HepG2 (cell line): ENCODE data around the gene HIC1. TPM values are rescaled to one million over a fixed set of nuclear protein-coding genes. Genes with fewer than 3 reads are reported as not detected.

Experiments
- FOSL2 ChIP-seq: sonication (generic); formaldehyde crosslinking; IDR thresholded peaks from 2 replicates; pipeline ENCODE4 v1.4.0; 2020; ENCODE audit warnings: missing genetic modification reagents
- HOXA3 ChIP-seq: sonication (generic); formaldehyde crosslinking; IDR thresholded peaks from 2 replicates; pipeline ENCODE4 v1.5.0; 2020; ENCODE audit warnings: missing genetic modification reagents
- JARID2 ChIP-seq: sonication (generic); formaldehyde crosslinking; IDR thresholded peaks from 2 replicates; pipeline ENCODE4 v1.8.1; 2023; ENCODE audit warnings: missing genetic modification reagents, inconsistent platforms; ENCODE audit not compliant: insufficient replicate concordance
- KDM5B ChIP-seq: sonication (generic); formaldehyde crosslinking; IDR thresholded peaks from 2 replicates; pipeline ENCODE4 v1.4.0; 2020; ENCODE audit warnings: missing genetic modification reagents, mild to moderate bottlenecking, borderline replicate concordance
- SMC3 ChIP-seq: IDR thresholded peaks from 2 replicates; pipeline ENCODE4 v1.6.1; 2011; ENCODE audit warnings: low read length, improper control_type of control experiment
- ZFAT ChIP-seq: sonication (generic); formaldehyde crosslinking; conservative IDR thresholded peaks from 2 replicates; pipeline ENCODE4 v1.8.1; 2023; ENCODE audit warnings: missing genetic modification reagents, inconsistent platforms
- ZFX ChIP-seq: sonication (generic); formaldehyde crosslinking; IDR thresholded peaks from 2 replicates; pipeline ENCODE4 v1.4.0; 2020; ENCODE audit warnings: mild to moderate bottlenecking, low read depth, missing genetic modification reagents, moderate library complexity
- polyA plus RNA-seq, 8 experiments: library from polyadenylated mRNA; depleted of rRNA in 3 of 8; stranded (reverse) in 7 of 8; unstranded in 1 of 8; fragments of >200 nt; fragmentation: Illumina TruSeq in 4 of 8; extraction: Trizol in 4 of 8; gene quantifications; 2 replicates each; pipeline versions ENCODE4 v1.2.1 to v1.2.3, GENCODE V29; 2011 to 2016; ENCODE audit warnings: low read depth in 4 of 8, missing spikeins in 1 of 8, mixed read lengths in 1 of 8; ENCODE audit not compliant: insufficient read depth in 1 of 8
- total RNA-seq, 5 experiments: library from RNA; depleted of rRNA; stranded (reverse); fragments of >200 nt; fragmentation: Illumina TruSeq; extraction: Trizol; gene quantifications; 2 replicates each; pipeline ENCODE4 v1.2.3, GENCODE V29; 2016; ENCODE audit warnings: low read depth in 1 of 5
- TF ChIP-seq, protein P1 (sequence below): sonication (generic); formaldehyde crosslinking; IDR thresholded peaks from 2 replicates; pipeline ENCODE4 v1.4.0; 2020; ENCODE audit warnings: missing genetic modification reagents
- TF ChIP-seq, protein P2 (sequence below): sonication (generic); formaldehyde crosslinking; IDR thresholded peaks from 2 replicates; pipeline ENCODE4 v1.9.0; 2022; ENCODE audit warnings: low read depth, missing genetic modification reagents
- TF ChIP-seq, protein P3 (sequence below): sonication (generic); formaldehyde crosslinking; IDR thresholded peaks from 2 replicates; pipeline ENCODE4 v1.4.0; 2020; ENCODE audit warnings: missing genetic modification reagents
- TF ChIP-seq, protein P4 (sequence below): IDR thresholded peaks from 2 replicates; pipeline ENCODE4 v1.6.1; 2016; ENCODE audit warnings: low read depth
- TF ChIP-seq, protein P5 (sequence below): sonication (generic); formaldehyde crosslinking; IDR thresholded peaks from 2 replicates; pipeline ENCODE4 v1.8.1; 2023; ENCODE audit warnings: missing genetic modification reagents, inconsistent platforms, borderline replicate concordance
- TF ChIP-seq, protein P6 (sequence below): sonication (generic); formaldehyde crosslinking; IDR thresholded peaks from 2 replicates; pipeline ENCODE4 v1.5.0; 2020; ENCODE audit warnings: mild to moderate bottlenecking, missing genetic modification reagents, borderline replicate concordance

HIC1 gene
- total and polyA plus RNA-seq, 2 of the 13 experiments (the other 11 are each of a cell fraction or from before 2014, with no cell fraction given): 0.04 to 0.31 TPM

DNA sequence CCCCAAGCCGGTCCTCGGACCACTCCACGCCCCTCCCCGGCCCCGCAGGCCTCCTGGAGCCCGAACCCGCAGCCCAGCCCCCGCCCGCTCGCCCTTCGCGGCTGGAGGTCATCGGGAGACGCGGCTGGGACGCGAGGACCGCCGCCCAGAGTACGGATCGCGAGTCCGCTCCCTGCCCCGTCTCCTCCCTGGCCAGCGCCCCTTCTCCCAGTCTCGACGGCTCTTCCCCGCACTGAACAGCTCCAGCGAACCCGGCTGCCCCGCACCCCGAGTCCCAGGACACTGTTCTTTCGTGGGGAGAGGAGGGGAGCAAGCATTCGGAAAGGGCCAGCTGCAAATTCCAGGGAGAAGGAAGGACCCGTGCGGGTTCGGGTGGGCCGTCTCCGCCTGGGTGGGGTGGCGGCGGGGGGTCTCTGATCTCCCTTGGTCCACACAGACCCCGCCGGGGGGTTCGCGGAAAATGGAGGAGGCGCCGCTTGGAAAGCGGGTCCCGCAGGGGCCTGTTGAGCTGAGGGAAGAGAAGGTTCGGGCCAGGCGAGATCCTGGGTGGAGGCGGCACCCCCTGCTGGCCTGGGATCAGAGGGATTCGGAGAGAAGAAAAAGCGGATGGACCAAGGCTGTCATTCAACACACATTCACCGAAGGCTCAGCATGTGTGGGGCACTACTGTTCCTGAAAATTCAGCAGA lies 29.1 kb upstream of the HIC1 start (continued):
- TF ChIP-seq, protein P1, sequence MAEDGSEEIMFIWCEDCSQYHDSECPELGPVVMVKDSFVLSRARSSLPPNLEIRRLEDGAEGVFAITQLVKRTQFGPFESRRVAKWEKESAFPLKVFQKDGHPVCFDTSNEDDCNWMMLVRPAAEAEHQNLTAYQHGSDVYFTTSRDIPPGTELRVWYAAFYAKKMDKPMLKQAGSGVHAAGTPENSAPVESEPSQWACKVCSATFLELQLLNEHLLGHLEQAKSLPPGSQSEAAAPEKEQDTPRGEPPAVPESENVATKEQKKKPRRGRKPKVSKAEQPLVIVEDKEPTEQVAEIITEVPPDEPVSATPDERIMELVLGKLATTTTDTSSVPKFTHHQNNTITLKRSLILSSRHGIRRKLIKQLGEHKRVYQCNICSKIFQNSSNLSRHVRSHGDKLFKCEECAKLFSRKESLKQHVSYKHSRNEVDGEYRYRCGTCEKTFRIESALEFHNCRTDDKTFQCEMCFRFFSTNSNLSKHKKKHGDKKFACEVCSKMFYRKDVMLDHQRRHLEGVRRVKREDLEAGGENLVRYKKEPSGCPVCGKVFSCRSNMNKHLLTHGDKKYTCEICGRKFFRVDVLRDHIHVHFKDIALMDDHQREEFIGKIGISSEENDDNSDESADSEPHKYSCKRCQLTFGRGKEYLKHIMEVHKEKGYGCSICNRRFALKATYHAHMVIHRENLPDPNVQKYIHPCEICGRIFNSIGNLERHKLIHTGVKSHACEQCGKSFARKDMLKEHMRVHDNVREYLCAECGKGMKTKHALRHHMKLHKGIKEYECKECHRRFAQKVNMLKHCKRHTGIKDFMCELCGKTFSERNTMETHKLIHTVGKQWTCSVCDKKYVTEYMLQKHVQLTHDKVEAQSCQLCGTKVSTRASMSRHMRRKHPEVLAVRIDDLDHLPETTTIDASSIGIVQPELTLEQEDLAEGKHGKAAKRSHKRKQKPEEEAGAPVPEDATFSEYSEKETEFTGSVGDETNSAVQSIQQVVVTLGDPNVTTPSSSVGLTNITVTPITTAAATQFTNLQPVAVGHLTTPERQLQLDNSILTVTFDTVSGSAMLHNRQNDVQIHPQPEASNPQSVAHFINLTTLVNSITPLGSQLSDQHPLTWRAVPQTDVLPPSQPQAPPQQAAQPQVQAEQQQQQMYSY (CRISPR knock-in tag): no peak
- TF ChIP-seq, protein P2, sequence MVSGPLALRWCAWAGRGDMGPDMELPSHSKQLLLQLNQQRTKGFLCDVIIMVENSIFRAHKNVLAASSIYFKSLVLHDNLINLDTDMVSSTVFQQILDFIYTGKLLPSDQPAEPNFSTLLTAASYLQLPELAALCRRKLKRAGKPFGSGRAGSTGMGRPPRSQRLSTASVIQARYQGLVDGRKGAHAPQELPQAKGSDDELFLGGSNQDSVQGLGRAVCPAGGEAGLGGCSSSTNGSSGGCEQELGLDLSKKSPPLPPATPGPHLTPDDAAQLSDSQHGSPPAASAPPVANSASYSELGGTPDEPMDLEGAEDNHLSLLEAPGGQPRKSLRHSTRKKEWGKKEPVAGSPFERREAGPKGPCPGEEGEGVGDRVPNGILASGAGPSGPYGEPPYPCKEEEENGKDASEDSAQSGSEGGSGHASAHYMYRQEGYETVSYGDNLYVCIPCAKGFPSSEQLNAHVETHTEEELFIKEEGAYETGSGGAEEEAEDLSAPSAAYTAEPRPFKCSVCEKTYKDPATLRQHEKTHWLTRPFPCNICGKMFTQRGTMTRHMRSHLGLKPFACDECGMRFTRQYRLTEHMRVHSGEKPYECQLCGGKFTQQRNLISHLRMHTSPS: no peak
- TF ChIP-seq ZFAT (CRISPR knock-in tag): no peak
- 0 out of 2 replicates have a peak, but pooled peaks have one; percentile 4 for TF ChIP-seq HOXA3 (CRISPR knock-in tag)
- peak; percentile 70 for TF ChIP-seq SMC3
- TF ChIP-seq, protein P3, sequence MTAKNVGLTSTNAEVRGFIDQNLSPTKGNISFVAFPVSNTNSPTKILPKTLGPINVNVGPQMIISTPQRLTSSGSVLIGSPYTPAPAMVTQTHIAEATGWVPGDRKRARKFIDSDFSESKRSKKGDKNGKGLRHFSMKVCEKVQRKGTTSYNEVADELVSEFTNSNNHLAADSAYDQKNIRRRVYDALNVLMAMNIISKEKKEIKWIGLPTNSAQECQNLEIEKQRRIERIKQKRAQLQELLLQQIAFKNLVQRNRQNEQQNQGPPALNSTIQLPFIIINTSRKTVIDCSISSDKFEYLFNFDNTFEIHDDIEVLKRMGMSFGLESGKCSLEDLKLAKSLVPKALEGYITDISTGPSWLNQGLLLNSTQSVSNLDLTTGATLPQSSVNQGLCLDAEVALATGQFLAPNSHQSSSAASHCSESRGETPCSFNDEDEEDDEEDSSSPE: 0 out of 2 replicates have a peak, but pooled peaks have one; percentile 32
- TF ChIP-seq, protein P4, sequence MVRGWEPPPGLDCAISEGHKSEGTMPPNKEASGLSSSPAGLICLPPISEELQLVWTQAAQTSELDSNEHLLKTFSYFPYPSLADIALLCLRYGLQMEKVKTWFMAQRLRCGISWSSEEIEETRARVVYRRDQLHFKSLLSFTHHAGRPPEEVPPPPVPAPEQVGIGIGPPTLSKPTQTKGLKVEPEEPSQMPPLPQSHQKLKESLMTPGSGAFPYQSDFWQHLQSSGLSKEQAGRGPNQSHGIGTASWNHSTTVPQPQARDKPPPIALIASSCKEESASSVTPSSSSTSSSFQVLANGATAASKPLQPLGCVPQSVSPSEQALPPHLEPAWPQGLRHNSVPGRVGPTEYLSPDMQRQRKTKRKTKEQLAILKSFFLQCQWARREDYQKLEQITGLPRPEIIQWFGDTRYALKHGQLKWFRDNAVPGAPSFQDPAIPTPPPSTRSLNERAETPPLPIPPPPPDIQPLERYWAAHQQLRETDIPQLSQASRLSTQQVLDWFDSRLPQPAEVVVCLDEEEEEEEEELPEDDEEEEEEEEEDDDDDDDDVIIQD (CRISPR knock-in tag): no peak
- TF ChIP-seq, protein P5, sequence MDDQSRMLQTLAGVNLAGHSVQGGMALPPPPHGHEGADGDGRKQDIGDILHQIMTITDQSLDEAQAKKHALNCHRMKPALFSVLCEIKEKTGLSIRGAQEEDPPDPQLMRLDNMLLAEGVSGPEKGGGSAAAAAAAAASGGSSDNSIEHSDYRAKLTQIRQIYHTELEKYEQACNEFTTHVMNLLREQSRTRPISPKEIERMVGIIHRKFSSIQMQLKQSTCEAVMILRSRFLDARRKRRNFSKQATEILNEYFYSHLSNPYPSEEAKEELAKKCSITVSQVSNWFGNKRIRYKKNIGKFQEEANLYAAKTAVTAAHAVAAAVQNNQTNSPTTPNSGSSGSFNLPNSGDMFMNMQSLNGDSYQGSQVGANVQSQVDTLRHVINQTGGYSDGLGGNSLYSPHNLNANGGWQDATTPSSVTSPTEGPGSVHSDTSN (CRISPR knock-in tag): no peak
- TF ChIP-seq ZFX (CRISPR knock-in tag): 0 out of 2 replicates have a peak, but pooled peaks have one; percentile 19
- TF ChIP-seq, protein P6, sequence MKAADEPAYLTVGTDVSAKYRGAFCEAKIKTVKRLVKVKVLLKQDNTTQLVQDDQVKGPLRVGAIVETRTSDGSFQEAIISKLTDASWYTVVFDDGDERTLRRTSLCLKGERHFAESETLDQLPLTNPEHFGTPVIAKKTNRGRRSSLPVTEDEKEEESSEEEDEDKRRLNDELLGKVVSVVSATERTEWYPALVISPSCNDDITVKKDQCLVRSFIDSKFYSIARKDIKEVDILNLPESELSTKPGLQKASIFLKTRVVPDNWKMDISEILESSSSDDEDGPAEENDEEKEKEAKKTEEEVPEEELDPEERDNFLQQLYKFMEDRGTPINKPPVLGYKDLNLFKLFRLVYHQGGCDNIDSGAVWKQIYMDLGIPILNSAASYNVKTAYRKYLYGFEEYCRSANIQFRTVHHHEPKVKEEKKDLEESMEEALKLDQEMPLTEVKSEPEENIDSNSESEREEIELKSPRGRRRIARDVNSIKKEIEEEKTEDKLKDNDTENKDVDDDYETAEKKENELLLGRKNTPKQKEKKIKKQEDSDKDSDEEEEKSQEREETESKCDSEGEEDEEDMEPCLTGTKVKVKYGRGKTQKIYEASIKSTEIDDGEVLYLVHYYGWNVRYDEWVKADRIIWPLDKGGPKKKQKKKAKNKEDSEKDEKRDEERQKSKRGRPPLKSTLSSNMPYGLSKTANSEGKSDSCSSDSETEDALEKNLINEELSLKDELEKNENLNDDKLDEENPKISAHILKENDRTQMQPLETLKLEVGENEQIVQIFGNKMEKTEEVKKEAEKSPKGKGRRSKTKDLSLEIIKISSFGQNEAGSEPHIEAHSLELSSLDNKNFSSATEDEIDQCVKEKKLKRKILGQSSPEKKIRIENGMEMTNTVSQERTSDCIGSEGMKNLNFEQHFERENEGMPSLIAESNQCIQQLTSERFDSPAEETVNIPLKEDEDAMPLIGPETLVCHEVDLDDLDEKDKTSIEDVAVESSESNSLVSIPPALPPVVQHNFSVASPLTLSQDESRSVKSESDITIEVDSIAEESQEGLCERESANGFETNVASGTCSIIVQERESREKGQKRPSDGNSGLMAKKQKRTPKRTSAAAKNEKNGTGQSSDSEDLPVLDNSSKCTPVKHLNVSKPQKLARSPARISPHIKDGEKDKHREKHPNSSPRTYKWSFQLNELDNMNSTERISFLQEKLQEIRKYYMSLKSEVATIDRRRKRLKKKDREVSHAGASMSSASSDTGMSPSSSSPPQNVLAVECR (CRISPR knock-in tag): no peak; the same call in 1 of the 2 replicates
- TF ChIP-seq JARID2: peak; percentile 44
- TF ChIP-seq KDM5B (CRISPR knock-in tag): peak; percentile 1; the same call in 1 of the 2 replicates
- TF ChIP-seq FOSL2: peak; percentile 6; the same call in 1 of the 2 replicates
